Prostate gland (tissue), 2 donors: ENCODE measurements around the gene TSPO.

Experiments used
- CTCF ChIP-seq, 4 experiments: fragments of 200-600 bp in 2 of 4; fragments of 450-650 bp in 2 of 4; sonication (generic) in 2 of 4; IDR thresholded peaks; 1 replicate in 3 of 4; 2 replicates in 1 of 4; pipeline ENCODE4 v1.5.1; 2016 to 2019; ENCODE audit warnings: antibody characterized with exemption in 4 of 4, mild to moderate bottlenecking in 2 of 4, moderate library complexity in 2 of 4
- POLR2A ChIP-seq: fragments of 450-650 bp; IDR thresholded peaks from one replicate; pipeline ENCODE4 v1.6.1; 2016; ENCODE audit warnings: antibody characterized with exemption, mild to moderate bottlenecking

GRCh38 chr22:43109921-43110443, 41.4 kb upstream of the TSPO start:
- no peak for TF ChIP-seq CTCF (IDR thresholded peaks at IDR 0.05)
- no peak for TF ChIP-seq POLR2A
